ENCODE data around the gene SRSF2. TPM values are rescaled to one million over a fixed set of nuclear protein-coding genes. Genes with fewer than 3 reads are reported as not detected.

Gene SRSF2
- total and polyA plus RNA-seq, 9 of the 15 experiments (the other 6 are each of a cell fraction or from before 2014, with no cell fraction given): 161 to 583 (median 393) TPM

DNA sequence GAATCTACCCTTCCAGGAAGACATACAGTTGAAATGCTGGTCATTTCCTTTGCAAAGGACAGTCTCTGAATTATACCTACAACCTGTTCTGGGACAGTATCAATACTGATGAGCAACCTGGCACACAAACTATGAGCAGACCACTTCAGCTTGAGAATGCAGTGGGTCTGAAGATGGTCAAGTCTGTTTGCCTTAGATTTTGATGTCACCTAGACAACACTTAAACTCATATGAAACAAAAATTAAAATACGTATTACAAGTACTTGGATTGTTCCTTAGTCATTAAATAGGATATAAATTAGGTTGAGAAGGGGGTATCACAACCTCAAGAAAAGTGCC is 3.5 kb downstream of the SRSF2 start (continued):
- TF ChIP-seq GABPB2 (CRISPR knock-in tag; conservative IDR thresholded peaks at IDR 0.05): no peak
- no peak for TF ChIP-seq ZNF174 (CRISPR knock-in tag; IDR thresholded peaks at IDR 0.05)
- TF ChIP-seq RBM39 (optimal IDR thresholded peaks at IDR 0.05; ENCODE audit: low read depth, low read length): peak; percentile 77
- TF ChIP-seq, protein P1, sequence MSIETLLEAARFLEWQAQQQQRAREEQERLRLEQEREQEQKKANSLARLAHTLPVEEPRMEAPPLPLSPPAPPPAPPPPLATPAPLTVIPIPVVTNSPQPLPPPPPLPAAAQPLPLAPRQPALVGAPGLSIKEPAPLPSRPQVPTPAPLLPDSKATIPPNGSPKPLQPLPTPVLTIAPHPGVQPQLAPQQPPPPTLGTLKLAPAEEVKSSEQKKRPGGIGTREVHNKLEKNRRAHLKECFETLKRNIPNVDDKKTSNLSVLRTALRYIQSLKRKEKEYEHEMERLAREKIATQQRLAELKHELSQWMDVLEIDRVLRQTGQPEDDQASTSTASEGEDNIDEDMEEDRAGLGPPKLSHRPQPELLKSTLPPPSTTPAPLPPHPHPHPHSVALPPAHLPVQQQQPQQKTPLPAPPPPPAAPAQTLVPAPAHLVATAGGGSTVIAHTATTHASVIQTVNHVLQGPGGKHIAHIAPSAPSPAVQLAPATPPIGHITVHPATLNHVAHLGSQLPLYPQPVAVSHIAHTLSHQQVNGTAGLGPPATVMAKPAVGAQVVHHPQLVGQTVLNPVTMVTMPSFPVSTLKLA (conservative IDR thresholded peaks at IDR 0.05): no peak
- no peak for TF ChIP-seq ZFP1 (CRISPR knock-in tag; IDR thresholded peaks at IDR 0.05)
- TF ChIP-seq ERF (CRISPR knock-in tag; IDR thresholded peaks at IDR 0.05): no peak
- no peak for TF ChIP-seq SRSF9 (IDR thresholded peaks at IDR 0.05; ENCODE audit: borderline replicate concordance, low read depth, low read length)
- no peak for TF ChIP-seq BCLAF1 (IDR thresholded peaks at IDR 0.05; ENCODE audit: borderline replicate concordance in 1 of 2, control insufficient read depth in 1 of 2, low read depth in 2 of 2, low read length in 1 of 2)
- no peak for TF ChIP-seq PRPF4 (IDR thresholded peaks at IDR 0.05; ENCODE audit: insufficient read depth, low read depth, low read length, poor library complexity, severe bottlenecking)
- TF ChIP-seq PRDM10 (IDR thresholded peaks at IDR 0.05; ENCODE audit: partially characterized antibody): no peak
- TF ChIP-seq ZNF717 (CRISPR knock-in tag; IDR thresholded peaks at IDR 0.05): no peak
- TF ChIP-seq TFAM (CRISPR knock-in tag; conservative IDR thresholded peaks at IDR 0.05): no peak
- TF ChIP-seq TRIM28 (IDR thresholded peaks at IDR 0.05): no peak
- TF ChIP-seq ZNF146 (CRISPR knock-in tag; IDR thresholded peaks at IDR 0.05; ENCODE audit: unreplicated experiment): no peak
- TF ChIP-seq POLR3A (IDR thresholded peaks at IDR 0.05; ENCODE audit: borderline replicate concordance, extremely low read depth, insufficient read depth, insufficient read length): no peak
- TF ChIP-seq ZNF316 (IDR thresholded peaks at IDR 0.05): no peak
- no peak for TF ChIP-seq CBX2 (IDR thresholded peaks at IDR 0.05; ENCODE audit: insufficient read depth, low read length, poor library complexity, severe bottlenecking)
- TF ChIP-seq, protein P2, sequence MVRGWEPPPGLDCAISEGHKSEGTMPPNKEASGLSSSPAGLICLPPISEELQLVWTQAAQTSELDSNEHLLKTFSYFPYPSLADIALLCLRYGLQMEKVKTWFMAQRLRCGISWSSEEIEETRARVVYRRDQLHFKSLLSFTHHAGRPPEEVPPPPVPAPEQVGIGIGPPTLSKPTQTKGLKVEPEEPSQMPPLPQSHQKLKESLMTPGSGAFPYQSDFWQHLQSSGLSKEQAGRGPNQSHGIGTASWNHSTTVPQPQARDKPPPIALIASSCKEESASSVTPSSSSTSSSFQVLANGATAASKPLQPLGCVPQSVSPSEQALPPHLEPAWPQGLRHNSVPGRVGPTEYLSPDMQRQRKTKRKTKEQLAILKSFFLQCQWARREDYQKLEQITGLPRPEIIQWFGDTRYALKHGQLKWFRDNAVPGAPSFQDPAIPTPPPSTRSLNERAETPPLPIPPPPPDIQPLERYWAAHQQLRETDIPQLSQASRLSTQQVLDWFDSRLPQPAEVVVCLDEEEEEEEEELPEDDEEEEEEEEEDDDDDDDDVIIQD (CRISPR knock-in tag; IDR thresholded peaks at IDR 0.05): no peak

Data from K562 (cell line).